ENCODE results near the gene SLC38A3.

Gene SLC38A3

DNA sequence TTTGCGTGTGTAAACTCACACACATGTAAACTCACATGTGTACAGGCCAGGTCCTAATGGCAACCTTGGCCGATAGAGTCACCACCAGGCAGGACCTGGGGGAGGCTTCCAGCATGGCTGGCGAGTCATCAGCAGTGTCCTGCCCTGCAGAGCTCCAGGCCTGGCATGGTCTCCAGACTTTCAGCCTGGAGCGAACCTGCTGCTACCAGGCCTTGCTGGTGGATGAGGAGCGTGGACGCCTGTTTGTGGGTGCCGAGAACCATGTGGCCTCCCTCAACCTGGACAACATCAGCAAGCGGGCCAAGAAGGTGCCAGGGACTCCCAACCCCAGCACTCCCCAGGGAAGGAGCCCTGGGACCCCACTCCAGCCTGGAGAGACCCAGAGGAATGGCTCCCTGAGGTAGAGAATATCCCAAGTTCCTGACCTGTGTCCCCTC is 64.9 kb downstream of the SLC38A3 start:
- DNase-seq, result no peak

DNA sequence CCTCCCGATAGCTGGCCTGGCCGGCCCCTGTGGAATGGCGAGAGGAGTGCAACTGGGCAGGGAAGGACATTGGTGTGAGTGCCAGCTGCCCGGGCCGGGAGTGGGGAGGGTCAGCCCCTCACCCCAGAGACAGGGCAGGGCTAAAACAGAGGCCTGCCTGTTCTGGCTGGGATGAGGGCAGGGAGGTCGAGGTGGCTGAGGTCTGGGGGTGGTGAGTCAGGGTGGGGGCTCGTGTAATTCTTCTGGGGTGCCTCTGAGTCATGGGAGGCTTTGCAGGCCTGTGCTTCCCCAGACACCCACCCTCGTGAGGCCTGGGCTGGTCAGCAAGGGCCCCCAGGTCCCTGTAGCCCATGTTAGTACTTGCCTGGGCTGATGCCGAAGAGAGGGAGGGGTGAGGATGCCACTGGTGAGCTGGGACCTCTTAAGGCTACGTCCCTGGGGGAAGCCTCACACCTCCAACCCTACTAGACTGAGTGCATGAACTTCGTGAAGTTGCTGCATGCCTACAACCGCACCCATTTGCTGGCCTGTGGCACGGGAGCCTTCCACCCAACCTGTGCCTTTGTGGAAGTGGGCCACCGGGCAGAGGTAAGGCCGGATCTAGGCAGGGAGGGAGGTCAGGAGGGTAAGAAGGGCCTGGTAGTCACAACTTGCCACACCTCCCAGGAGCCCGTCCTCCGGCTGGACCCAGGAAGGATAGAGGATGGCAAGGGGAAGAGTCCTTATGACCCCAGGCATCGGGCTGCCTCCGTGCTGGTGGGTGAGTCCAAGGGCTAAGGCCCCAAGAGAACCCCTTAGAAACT is 65.6 kb downstream of the SLC38A3 start:
- no peak for DNase-seq
